Bronchial epithelial cell (primary cell): Measurements from ENCODE around the gene CUBN. TPM values are rescaled to one million over a fixed set of nuclear protein-coding genes. Genes with fewer than 3 reads are reported as not detected.

Experiments used
- DNase-seq: peaks from one replicate; pipeline ENCODE4 v3.0.0-alpha.2; 2010; ENCODE audit warnings: low read depth
- FAIRE-seq: peaks from 2 replicates; lab custom pipeline; 2011; peaks lifted over from hg19 to GRCh38; lab: Jason Lieb, UNC
- H3K27me3 ChIP-seq: 2 replicates; pipeline ENCODE4 v1.5.1; 2011; ENCODE audit warnings: low read length; ENCODE audit not compliant: control insufficient read depth, insufficient read depth
- H3K36me3 ChIP-seq: 2 replicates; pipeline ENCODE4 v1.5.1; 2011; ENCODE audit warnings: low read length; ENCODE audit not compliant: control insufficient read depth, insufficient read depth
- H3K4me3 ChIP-seq: 2 replicates; pipeline ENCODE4 v1.5.1; 2011; ENCODE audit warnings: mild to moderate bottlenecking, low read depth, low read length, control low read depth
- total RNA-seq: library from RNA; depleted of rRNA; stranded (reverse); fragments of >200 nt; gene quantifications from 2 replicates; pipeline ENCODE4 v1.2.1, GENCODE V29; 2014
- TF ChIP-seq, protein P1 (sequence below): IDR thresholded peaks from 2 replicates; pipeline ENCODE4 v1.5.1; 2011; ENCODE audit warnings: mild to moderate bottlenecking, moderate library complexity, low read length, control low read depth, inconsistent platforms; ENCODE audit not compliant: insufficient read depth, severe bottlenecking

CUBN gene
- total RNA-seq, 1 donor from 2014 or later = 0.53 TPM

DNA sequence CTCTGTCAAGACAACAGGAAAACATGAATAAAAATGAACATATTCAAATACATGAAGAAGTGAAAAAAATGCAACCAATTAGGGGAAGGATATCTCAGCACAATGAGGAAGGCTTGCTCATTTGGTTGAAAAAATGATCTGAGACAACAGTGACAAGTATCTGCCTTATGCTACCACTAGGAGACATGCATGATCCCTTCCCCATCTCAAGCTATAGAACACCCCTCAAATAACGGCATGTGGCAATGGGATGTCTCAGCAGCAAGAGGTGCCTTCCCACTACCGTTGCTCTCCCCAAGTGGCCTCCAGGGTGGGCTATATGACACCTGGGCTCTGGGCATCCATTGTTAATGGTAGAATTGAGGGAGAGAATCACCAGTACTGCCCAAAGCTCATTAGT, 214.3 kb downstream of the CUBN start:
- no peaks in the 10 kb centered on the region for H3K36me3 ChIP-seq
- FAIRE-seq = no peak

DNA sequence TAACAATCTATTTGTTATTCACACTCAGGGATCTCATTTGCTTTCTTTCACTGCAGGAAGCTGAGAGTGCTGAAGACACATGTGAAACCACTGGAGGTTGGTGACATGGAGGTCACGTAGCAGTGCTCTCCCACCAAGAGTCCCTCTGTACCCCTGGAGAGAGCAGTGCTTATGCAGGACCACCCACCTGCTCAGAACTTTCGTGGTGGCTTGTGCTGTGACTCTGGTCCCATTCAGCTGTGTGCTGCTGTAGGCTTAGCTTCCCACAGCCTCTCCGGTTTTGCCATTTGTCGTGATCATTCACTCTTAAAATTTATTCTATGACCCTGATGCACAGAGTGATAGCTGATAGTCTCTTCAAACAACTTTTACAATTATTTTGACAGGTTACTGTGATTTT, 216.3 kb downstream of the CUBN start:
- DNase-seq (no peak), FAIRE-seq (no peak)
- no peaks in the 10 kb centered on the region for H3K27me3 ChIP-seq
- TF ChIP-seq, protein P1, sequence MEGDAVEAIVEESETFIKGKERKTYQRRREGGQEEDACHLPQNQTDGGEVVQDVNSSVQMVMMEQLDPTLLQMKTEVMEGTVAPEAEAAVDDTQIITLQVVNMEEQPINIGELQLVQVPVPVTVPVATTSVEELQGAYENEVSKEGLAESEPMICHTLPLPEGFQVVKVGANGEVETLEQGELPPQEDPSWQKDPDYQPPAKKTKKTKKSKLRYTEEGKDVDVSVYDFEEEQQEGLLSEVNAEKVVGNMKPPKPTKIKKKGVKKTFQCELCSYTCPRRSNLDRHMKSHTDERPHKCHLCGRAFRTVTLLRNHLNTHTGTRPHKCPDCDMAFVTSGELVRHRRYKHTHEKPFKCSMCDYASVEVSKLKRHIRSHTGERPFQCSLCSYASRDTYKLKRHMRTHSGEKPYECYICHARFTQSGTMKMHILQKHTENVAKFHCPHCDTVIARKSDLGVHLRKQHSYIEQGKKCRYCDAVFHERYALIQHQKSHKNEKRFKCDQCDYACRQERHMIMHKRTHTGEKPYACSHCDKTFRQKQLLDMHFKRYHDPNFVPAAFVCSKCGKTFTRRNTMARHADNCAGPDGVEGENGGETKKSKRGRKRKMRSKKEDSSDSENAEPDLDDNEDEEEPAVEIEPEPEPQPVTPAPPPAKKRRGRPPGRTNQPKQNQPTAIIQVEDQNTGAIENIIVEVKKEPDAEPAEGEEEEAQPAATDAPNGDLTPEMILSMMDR = no peak
- no peak overlapping the region for H3K4me3 ChIP-seq
- no peaks in the 10 kb centered on the region for H3K36me3 ChIP-seq

More for the DNA sequence above, 214.3 kb downstream of the CUBN start:
- Histone ChIP-seq H3K4me3 (no peak overlapping the region), H3K27me3 (no peaks in the 10 kb centered on the region)
- TF ChIP-seq, protein P1 = peak; percentile 4
- DNase-seq = no peak

DNA sequence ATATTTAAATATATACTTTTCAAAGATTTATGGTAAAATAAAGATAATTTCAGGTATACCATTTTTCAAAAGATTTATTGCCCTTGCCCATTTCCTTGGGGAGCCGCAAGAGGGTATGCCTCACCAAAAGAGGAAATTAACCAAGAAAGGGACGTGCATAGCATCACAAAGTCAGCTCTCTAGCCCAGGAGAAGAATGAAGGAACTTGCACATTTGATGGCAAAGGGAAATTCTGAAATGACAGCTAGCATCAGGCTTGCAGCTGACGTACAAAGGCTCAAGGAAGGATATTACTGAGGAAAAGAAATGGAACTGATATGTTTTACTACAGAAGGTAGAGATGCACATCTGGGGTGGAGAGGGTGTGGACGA, 218.8 kb downstream of the CUBN start:
- Histone ChIP-seq H3K4me3 (no peak overlapping the region), H3K27me3 (no peaks in the 10 kb centered on the region), H3K36me3 (no peaks in the 10 kb centered on the region)
- TF ChIP-seq, protein P1 = no peak
- FAIRE-seq (no peak), DNase-seq (no peak)

DNA sequence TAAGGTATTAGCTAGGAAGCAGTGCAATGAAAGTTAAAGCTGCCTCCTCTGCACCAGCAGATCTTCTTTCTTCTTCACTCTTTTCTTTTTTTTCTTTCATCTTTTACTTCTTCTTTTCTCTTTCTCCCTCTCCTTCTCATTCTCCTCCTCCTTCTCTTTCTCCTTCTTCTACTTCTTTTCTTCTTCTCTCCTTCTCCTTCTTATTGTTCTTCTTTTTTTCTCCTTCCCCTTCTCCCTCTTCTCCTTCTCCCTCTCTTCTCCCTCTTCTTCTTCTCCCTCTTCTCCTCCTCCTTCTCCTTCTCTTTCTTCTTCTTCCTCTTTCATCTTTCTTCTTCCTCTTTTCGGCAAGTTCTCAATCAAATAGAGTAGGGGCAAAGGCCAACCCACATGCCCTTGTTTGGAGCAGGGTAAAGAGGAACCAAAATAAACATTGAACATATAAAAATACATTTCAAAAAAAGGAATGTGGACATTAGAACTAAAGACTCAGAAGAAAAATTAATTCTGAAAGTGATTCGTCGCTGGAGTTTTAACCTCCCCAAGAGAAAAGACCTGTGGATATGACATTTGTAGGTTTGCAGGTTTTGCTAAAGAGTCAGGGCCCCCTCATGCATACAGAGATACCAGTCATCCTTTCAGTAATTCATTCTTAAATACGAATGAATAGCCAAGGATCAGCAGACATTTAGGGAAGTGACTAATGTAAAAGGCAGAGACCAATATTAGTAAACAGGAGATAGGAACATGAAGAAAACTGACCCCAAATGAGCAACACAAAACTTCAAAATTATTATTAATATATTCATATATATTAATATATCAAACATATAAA, 219.4 kb downstream of the CUBN start:
- Histone ChIP-seq H3K36me3 (no peaks in the 10 kb centered on the region), H3K4me3 (no peak overlapping the region), H3K27me3 (no peaks in the 10 kb centered on the region)
- no peak for FAIRE-seq
- TF ChIP-seq, protein P1 = no peak
- DNase-seq = no peak

DNA sequence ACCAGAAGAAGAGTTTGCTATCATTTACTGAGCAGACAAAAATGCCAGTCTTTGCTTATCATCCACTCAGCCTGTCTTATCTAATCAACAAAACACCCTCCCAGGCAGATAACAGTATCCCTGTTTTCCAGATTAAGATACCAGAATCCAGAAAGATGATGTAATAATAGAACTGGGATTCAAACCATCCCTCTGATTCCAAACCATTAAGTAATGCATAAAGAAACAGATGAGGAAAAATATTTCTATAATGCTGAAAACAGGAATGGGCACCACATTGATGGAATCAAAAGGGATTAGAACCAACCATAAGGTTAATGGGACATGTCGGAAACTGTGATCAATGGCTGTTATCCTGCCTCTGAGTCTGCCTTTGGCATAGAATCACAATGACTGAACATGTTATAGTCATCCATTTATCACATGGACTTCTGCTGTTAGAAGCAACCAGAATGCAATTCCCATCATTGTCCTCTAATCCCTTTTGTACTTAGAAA, 220.3 kb downstream of the CUBN start:
- Histone ChIP-seq H3K4me3 (no peak overlapping the region), H3K36me3 (no peaks in the 10 kb centered on the region), H3K27me3 (no peaks in the 10 kb centered on the region)
- FAIRE-seq (no peak), DNase-seq (no peak)
- TF ChIP-seq, protein P1 = no peak
